ENCODE measurements around the gene SARS1. TPM values are rescaled to one million over a fixed set of nuclear protein-coding genes. Genes with fewer than 3 reads are reported as not detected.

SARS1 gene
- total and polyA plus RNA-seq, 2 donors (not counting 1 experiment from before 2014, with no cell fraction given), result 237 to 437 TPM

GRCh38 chr1:109241841-109242345 lies 28.2 kb downstream of the SARS1 start:
- Histone ChIP-seq H3K9ac (ENCODE audit: insufficient read depth, low read length) (no peak overlapping the region), H3K4me2 (ENCODE audit: extremely low read depth, insufficient read depth, low read length) (peak overlapping the region; percentile 37), H3K79me2 (ENCODE audit: control insufficient read depth, insufficient read depth, low read length) (no peaks in the 10 kb centered on the region), H3K27ac (ENCODE audit: insufficient read depth, low read length) (no peak overlapping the region), H3K4me3 (replicated peaks in 1 of 4; ENCODE audit: control extremely low read depth in 1 of 4, insufficient read depth in 1 of 4, low read depth in 3 of 4, low read length in 4 of 4) (no peak overlapping the region), H4K20me1 (ENCODE audit: control insufficient read depth, extremely low read depth, insufficient read depth, low read length) (no peaks in the 10 kb centered on the region), H2AFZ (ENCODE audit: low read length) (no peak overlapping the region), H3K36me3 (ENCODE audit: control insufficient read depth, insufficient read depth, low read length) (peaks cover 16% of the 10 kb centered on the region), H3K4me1 (ENCODE audit: control insufficient read depth, extremely low read depth, insufficient read depth, low read length) (peaks cover 18% of the 10 kb centered on the region), H3K27me3 (ENCODE audit: control insufficient read depth, insufficient read depth, low read length) (no peaks in the 10 kb centered on the region), H3K9me3 (ENCODE audit: control insufficient read depth, insufficient read depth, low read depth, low read length) (no peaks in the 10 kb centered on the region)
- DNase-seq (ENCODE audit: low read depth in 2 of 2), result peak in 1 of 2 donors; percentile 12
- TF ChIP-seq CTCF (conservative IDR thresholded peaks at IDR 0.05 in 1 of 2, IDR thresholded peaks at IDR 0.05 in 1 of 2; ENCODE audit: low read depth in 1 of 2, low read length in 2 of 2), result no peak
- no peak for TF ChIP-seq EZH2 (IDR thresholded peaks at IDR 0.05; ENCODE audit: low read length, missing control alignments)

GRCh38 chr1:109242387-109242786 lies 28.7 kb downstream of the SARS1 start:
- Histone ChIP-seq H3K4me3 (replicated peaks in 1 of 4; ENCODE audit: control extremely low read depth in 1 of 4, insufficient read depth in 1 of 4, low read depth in 3 of 4, low read length in 4 of 4) (no peak overlapping the region), H3K9ac (ENCODE audit: insufficient read depth, low read length) (no peak overlapping the region), H3K4me1 (ENCODE audit: control insufficient read depth, extremely low read depth, insufficient read depth, low read length) (peaks cover 18% of the 10 kb centered on the region), H3K27ac (ENCODE audit: insufficient read depth, low read length) (no peak overlapping the region), H3K79me2 (ENCODE audit: control insufficient read depth, insufficient read depth, low read length) (no peaks in the 10 kb centered on the region), H3K9me3 (ENCODE audit: control insufficient read depth, insufficient read depth, low read depth, low read length) (no peaks in the 10 kb centered on the region), H4K20me1 (ENCODE audit: control insufficient read depth, extremely low read depth, insufficient read depth, low read length) (no peaks in the 10 kb centered on the region), H2AFZ (ENCODE audit: low read length) (no peak overlapping the region), H3K4me2 (ENCODE audit: extremely low read depth, insufficient read depth, low read length) (no peak overlapping the region), H3K27me3 (ENCODE audit: control insufficient read depth, insufficient read depth, low read length) (peaks cover 2% of the 10 kb centered on the region), H3K36me3 (ENCODE audit: control insufficient read depth, insufficient read depth, low read length) (peaks cover 15% of the 10 kb centered on the region)
- TF ChIP-seq EZH2 (IDR thresholded peaks at IDR 0.05; ENCODE audit: low read length, missing control alignments) (no peak), CTCF (conservative IDR thresholded peaks at IDR 0.05 in 1 of 2, IDR thresholded peaks at IDR 0.05 in 1 of 2; ENCODE audit: low read depth in 1 of 2, low read length in 2 of 2) (no peak)
- peak; percentile 30 to 31 for DNase-seq (ENCODE audit: low read depth in 2 of 2)

- peaks cover 2% of the 10 kb centered on the region for H3K27me3 ChIP-seq (ENCODE audit: control insufficient read depth, insufficient read depth, low read length)
- H3K9me3 ChIP-seq (ENCODE audit: control insufficient read depth, insufficient read depth, low read depth, low read length), result no peaks in the 10 kb centered on the region
- H3K9ac ChIP-seq (ENCODE audit: insufficient read depth, low read length), result no peak overlapping the region
- H3K79me2 ChIP-seq (ENCODE audit: control insufficient read depth, insufficient read depth, low read length), result no peaks in the 10 kb centered on the region
- peaks cover 10% of the 10 kb centered on the region for H3K36me3 ChIP-seq (ENCODE audit: control insufficient read depth, insufficient read depth, low read length)
- no peak overlapping the region for H3K4me2 ChIP-seq (ENCODE audit: extremely low read depth, insufficient read depth, low read length)
- H4K20me1 ChIP-seq (ENCODE audit: control insufficient read depth, extremely low read depth, insufficient read depth, low read length), result no peaks in the 10 kb centered on the region
- no peak overlapping the region for H3K27ac ChIP-seq (ENCODE audit: insufficient read depth, low read length)
- peaks cover 18% of the 10 kb centered on the region for H3K4me1 ChIP-seq (ENCODE audit: control insufficient read depth, extremely low read depth, insufficient read depth, low read length)
- H2AFZ ChIP-seq (ENCODE audit: low read length), result no peak overlapping the region
- TF ChIP-seq EZH2 (IDR thresholded peaks at IDR 0.05; ENCODE audit: low read length, missing control alignments) (no peak), CTCF (conservative IDR thresholded peaks at IDR 0.05 in 1 of 2, IDR thresholded peaks at IDR 0.05 in 1 of 2; ENCODE audit: low read depth in 1 of 2, low read length in 2 of 2) (no peak)
- H3K4me3 ChIP-seq (replicated peaks in 1 of 4; ENCODE audit: control extremely low read depth in 1 of 4, insufficient read depth in 1 of 4, low read depth in 3 of 4, low read length in 4 of 4), result no peak overlapping the region
- no peak for DNase-seq (ENCODE audit: low read depth in 2 of 2)
Observed at GRCh38 chr1:109243221-109243620, 29.5 kb downstream of the SARS1 start.
